ENCODE data around the gene LRFN2.

LRFN2 gene

DNA sequence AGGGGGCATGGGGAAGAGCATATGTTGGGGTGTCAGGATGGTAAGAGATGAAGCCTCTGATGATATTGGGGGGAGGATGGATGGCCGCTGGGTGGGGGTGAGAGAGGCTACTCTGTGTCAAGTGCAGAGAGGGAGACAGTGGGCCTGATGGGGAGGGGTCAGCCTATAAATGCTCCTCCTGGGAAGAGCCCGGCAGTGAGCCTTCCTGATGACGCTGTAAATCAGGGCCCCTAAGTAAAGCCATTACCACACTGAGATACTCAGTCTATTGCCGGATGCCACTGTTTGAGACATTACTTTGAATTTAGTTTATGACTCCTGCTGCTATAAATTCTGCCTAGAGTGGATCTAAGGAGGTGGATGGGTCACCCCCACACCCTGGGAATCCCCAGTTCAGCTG, 28.1 kb downstream of the LRFN2 start:
- TF ChIP-seq, protein P1, sequence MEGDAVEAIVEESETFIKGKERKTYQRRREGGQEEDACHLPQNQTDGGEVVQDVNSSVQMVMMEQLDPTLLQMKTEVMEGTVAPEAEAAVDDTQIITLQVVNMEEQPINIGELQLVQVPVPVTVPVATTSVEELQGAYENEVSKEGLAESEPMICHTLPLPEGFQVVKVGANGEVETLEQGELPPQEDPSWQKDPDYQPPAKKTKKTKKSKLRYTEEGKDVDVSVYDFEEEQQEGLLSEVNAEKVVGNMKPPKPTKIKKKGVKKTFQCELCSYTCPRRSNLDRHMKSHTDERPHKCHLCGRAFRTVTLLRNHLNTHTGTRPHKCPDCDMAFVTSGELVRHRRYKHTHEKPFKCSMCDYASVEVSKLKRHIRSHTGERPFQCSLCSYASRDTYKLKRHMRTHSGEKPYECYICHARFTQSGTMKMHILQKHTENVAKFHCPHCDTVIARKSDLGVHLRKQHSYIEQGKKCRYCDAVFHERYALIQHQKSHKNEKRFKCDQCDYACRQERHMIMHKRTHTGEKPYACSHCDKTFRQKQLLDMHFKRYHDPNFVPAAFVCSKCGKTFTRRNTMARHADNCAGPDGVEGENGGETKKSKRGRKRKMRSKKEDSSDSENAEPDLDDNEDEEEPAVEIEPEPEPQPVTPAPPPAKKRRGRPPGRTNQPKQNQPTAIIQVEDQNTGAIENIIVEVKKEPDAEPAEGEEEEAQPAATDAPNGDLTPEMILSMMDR (conservative IDR thresholded peaks at IDR 0.05; ENCODE audit: low read length): no peak
- no peak for DNase-seq (ENCODE audit: low read depth)
- H3K4me3 ChIP-seq (ENCODE audit: low read length): no peak overlapping the region

DNA sequence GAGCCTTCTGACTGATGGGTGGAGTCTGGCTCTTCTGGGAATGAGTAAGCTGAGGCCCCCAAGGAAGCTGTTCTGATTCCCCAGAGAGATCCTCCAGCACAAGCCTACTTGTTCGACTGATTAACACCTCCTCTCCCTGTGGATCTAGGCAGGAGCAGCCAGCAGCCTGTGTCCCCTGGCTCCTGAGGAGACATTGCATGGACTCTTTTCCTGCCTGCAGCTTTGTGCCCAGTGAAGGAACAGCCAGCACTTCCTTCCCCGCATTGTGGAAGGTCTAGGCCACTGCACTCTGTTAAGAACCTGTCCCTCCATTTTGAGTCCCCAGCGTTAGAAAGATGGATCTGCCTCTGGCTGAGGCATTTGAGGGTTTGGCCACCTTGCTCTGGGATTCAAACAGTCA, 29.1 kb downstream of the LRFN2 start:
- DNase-seq (ENCODE audit: low read depth): no peak
- TF ChIP-seq, protein P1 (conservative IDR thresholded peaks at IDR 0.05; ENCODE audit: low read length): no peak
- H3K4me3 ChIP-seq (ENCODE audit: low read length): no peak overlapping the region

DNA sequence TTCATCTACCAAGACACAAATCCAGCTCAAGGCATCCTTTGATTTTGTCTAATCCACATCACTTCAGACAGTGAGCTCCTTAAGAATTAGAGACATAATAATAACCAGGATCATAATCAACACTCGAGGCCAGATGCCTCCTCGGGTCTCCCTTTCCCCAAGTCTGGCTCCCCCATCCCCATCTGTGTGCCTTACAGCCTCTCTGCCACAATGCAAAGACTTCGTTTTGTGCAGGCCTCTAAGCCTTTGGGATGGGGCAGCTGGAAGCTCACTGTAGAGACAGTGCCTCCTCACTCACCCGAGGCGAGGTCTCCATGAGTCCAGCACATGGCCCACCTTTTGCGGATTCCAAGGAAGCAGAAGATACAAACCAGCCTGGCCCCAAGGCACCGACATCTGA, 30.3 kb downstream of the LRFN2 start:
- no peak for DNase-seq (ENCODE audit: low read depth)
- TF ChIP-seq, protein P1 (conservative IDR thresholded peaks at IDR 0.05; ENCODE audit: low read length): no peak
- no peak overlapping the region for H3K4me3 ChIP-seq (ENCODE audit: low read length)

DNA sequence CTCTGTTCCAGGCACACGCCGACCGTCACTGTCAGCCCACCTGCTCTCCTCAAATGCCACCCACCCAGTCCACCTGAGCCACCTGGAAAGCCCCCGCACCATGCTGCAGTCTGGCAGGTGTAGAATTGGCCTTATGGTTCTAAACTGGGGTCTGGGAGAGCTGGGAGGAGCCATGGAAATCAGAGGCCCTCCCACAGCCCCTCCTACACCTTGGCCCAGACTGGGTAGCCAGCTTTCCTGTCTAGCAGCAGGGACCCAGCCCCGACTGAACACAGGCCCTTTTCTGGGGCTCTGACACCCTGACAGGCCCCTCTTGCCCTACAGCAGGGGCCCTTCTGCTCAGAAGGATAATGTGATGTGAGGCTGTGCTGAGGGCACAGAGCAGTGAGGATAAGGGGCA, 31.1 kb downstream of the LRFN2 start:
- no peak overlapping the region for H3K4me3 ChIP-seq (ENCODE audit: low read length)
- DNase-seq (ENCODE audit: low read depth): no peak
- TF ChIP-seq, protein P1 (conservative IDR thresholded peaks at IDR 0.05; ENCODE audit: low read length): no peak

DNA sequence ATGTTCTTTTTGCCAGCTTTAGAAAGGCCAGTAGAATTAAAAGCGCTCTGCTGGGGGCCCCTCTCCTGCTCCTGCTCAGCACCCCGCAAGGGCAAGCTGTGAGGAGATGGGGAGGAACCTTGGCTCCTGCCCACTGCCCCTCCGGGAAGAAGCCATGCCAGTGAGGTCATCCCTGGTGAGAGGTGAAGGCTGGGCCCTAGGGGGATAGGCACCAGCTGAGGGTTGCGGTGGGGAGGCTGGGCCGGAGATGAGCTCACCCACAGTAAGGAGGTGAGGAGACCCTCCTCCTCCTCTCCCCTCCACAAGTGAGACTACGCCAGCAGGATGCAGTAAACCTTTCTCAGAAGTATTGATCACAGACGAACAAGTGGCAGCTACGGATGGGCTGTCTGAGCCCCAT, 32.1 kb downstream of the LRFN2 start:
- H3K4me3 ChIP-seq (ENCODE audit: low read length): no peak overlapping the region
- TF ChIP-seq, protein P1 (conservative IDR thresholded peaks at IDR 0.05; ENCODE audit: low read length): no peak
- no peak for DNase-seq (ENCODE audit: low read depth)

DNA sequence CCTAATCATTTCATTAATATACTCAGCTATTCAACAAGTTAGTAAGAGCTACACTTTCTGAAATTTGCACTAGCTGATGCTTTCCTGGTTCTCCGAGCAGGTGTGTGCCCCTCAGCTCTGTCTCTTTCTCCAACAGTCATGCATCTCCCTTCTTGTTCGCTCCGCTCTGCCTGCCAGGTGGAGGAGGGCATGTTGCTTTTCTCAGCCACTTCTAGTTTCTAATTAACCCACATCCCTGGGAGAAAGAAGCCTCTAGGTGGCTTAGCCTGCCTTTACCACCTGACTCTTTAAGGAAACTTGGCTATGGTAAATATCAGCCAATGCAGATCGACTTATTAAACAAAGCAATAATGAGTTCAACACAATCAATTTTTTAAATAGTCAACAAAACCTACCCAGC, 34.2 kb downstream of the LRFN2 start:
- no peak for DNase-seq (ENCODE audit: low read depth)
- no peak overlapping the region for H3K4me3 ChIP-seq (ENCODE audit: low read length)
- TF ChIP-seq, protein P1 (conservative IDR thresholded peaks at IDR 0.05; ENCODE audit: low read length): no peak

DNA sequence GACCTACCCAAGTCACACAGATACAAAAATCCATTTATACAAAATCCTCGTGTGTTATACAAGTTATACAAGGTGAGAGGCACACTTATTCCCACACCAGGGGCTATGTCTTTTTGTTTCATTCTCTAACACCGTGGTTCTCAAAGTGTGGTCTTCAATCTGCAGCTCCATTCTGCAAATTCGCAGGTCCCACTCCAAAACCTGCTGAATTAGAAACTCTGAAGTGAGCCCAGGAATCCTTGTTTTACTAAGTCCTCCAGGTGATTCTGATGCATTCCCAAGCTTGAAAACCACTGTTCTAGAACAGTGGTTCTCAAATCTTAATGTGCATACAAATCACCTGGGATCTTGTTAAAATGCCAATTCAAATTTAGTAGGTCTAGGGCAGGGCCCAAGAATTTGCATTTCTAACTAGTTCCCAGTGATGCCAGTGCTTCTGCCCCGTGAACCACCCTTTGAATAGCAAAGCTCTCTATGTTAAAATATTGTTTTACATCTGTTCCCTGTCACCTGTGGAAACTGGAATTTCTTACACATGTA, 35.1 kb downstream of the LRFN2 start:
- TF ChIP-seq, protein P1 (conservative IDR thresholded peaks at IDR 0.05; ENCODE audit: low read length): no peak
- DNase-seq (ENCODE audit: low read depth): no peak
- no peak overlapping the region for H3K4me3 ChIP-seq (ENCODE audit: low read length)

All from AG10803 (cell line).